HG03439 (cell line): Measurements from ENCODE around the gene ME1.
A peak's percentile ranks its signal among the peaks of the same experiment; 100 is the strongest.

ENCODE experiments used
- ATAC-seq: cut with Tn5 transposase; IDR thresholded peaks from one replicate; pipeline ENCODE4 v1.9.1; 2021; ENCODE audit warnings: mild to moderate bottlenecking, moderate library complexity; ENCODE audit not compliant: unreplicated experiment

ME1 gene

GRCh38 chr6:83433177-83433576 lies 2.3 kb upstream of the ME1 start:
- no peak for ATAC-seq

DNA sequence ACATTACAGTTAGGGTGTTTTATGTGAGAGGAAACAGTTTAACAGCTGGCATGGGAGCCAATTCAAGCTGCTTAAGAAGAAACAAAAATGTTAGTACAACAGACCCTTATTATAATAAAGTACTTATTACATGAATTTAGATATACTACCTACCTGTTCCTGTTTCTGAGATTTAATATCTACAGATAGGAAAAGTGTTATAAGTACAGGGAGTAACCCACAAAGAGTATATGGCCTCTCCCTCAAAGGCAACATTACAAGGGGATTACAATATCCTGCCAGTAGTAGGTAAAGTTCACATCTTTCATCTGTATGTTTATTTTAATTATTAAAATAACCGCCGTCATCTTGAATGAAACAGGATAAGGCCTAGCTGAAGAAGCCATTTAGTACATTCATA lies 1.8 kb upstream of the ME1 start:
- ATAC-seq: no peak

- no peak for ATAC-seq
Observed at GRCh38 chr6:83431545-83432155, 799 bp upstream of the ME1 start.

DNA sequence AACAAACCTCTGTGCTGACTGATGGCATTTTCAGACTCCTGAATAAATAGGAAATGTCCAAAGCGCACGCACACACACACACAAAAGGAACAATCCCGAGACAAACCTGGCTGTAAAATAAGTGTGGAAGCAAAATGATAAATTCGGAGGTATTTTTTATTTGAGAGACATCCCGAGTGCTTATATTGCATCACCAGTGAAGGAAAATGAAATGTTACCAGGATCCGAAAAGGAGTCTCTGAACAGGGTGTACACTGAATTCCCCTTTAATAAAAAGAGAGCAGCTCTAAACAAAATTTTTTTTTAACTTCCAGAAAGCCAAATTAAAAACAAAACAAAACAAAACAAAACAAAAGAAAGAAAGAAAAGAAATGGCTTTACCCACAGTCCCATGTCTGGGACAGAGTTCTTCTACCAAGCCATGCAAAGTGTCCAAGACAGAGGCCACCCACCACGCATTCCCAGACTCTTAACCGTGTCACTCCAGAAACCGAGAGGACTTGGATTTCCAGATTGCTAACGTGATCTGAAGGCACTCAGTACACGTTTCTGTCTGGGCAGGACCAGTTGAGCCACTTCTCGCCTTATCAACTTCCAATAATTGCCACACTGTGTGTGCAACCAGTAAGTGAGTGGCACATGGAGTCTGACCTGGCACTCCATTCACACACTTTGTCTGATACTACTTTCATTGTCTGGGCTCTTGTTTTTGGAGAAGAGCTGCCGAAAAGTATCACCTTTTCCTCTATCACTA lies 817 bp downstream of the ME1 start:
- ATAC-seq: peak; percentile 8

DNA sequence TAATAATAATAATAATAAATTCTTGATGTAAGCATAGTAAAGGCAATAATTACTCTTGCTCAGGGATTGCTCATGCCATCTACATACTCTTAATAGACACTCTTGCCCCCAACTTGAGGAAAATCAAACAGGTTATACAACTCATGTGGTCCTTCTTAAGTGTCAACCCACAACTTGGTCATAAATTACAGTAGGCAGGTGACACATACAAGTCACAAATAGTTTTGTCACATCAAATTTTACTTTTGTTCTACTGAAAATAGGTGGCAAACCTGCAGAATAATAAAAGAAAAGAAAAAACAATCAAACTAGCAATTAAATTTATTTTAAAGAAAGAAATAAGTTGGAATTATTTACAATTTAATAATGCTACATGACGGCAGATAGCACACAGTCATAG lies 1.6 kb downstream of the ME1 start:
- no peak for ATAC-seq

DNA sequence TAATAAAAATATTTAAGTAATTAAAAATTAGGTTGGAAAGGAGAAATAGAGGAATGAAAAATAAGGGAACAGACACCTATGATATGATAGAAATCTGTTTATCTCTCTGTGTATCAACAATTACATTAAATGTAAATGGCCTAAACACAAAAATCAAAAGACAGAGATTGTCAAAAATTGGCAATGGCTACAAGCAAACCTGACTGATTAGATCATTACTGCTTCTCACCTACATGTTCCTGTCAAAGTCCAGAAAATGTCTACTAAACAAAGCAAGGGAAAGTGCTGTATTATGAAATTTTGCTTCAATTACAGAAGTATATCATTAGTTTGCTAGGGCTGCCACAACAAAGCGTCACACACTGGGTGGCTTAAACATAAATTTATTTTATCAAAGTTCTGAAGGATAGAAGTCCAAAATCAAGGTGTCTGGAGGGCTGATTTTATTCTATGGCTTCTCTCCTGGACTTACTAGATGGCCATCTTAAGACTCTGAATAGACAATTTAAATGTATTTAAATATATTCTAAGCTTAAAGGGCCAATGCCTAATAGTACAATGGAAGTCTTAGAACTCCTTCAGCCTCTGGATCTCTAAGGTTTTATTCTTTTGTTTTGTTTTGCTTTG lies 6.3 kb downstream of the ME1 start:
- no peak for ATAC-seq

GRCh38 chr6:83417880-83418663 lies 12.8 kb downstream of the ME1 start:
- ATAC-seq: no peak

DNA sequence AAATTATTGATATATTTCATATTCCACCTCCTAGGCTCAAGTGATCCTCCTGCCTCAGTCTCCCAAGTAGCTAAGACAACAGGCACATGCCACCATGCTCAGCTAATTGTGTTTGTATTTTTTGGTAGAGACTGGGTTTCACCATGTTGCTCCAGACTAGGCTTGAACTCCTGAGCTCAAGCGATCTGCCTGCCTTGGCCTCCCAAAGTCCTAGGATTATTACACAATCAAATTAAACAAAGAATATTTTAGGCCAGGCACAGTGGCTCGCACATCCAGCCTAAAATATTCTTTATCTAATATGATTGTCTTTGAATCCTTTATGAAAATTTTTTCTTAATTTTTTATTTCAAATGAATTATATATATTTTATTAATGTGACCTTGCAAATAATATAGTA lies 17.8 kb downstream of the ME1 start:
- no peak for ATAC-seq

DNA sequence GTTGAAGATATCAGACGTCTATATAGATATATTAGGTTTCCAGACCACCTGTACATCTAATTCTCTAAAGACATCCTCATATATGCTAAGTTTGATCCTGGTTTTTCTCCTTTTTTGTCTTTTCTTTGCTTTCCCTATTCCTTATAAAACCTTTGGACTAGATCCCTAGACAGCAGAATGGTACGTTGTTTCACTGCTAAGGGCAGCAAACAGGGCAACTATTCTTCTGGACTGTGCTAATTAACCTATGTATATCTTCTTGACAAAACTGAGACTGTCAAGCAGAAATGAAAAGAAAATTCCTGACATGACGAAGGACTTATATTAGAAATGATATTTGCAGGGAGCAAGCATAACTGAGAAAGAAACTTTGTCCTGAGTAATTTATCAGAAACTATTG lies 19.1 kb downstream of the ME1 start:
- ATAC-seq: no peak

GRCh38 chr6:83403191-83403590 lies 27.7 kb downstream of the ME1 start:
- no peak for ATAC-seq

GRCh38 chr6:83389606-83390005 lies 41.2 kb downstream of the ME1 start:
- no peak for ATAC-seq

DNA sequence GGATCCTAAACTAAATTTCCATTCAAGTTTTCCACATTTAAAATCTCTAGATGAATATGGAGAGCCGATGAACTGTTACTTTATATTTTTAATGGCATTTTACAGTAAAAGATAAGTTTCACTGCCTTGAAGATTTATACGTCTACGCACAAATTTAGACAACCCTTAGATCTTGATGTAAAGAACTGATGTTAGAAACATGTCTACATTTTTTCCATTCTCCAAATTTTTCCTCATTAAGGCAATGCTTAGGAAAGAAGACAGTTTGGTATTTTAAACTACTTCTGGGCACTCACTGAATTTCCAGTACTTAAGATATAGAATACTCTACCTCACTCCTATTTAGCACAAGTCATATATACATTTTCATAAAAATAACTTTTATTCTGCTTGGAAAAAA lies 45.4 kb downstream of the ME1 start:
- no peak for ATAC-seq

GRCh38 chr6:83384751-83385150 lies 46.1 kb downstream of the ME1 start:
- ATAC-seq: no peak

- ATAC-seq: no peak
Observed at GRCh38 chr6:83381949-83382348, 48.9 kb downstream of the ME1 start.

DNA sequence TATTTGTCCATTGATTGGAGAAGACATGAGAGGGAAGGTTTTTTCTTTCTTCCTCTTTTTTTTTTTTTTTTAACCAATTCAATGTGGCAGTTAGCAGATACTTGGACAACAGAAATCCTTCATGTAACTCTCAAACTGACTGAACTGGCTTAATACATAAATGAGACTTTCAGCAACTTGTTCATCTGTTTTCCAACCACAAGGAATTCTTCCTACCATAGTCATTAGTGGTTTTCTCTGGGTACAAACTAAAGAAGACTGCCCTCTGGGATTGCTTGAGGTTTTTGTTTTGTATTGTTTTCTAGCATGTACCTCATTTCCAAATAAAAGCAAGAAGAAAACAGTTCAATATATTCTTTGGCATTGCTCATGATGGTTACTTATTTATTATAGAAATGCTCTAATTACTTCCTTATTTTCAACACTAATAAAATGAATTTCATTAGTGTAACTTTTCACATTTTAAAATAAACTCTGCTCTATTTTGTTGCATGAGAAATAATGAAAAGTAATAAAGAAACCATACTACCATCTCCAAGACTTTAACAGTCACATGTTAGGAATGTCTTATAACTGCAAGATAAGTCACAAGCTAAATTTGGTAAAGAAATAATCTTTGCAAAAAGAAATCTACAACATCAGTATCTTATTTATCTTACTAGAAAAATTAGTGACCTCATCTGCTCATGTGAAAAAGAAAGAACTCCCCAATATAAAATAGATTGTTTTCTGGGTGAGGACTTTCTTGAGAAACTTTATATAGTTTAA lies 52.0 kb downstream of the ME1 start:
- ATAC-seq: no peak

DNA sequence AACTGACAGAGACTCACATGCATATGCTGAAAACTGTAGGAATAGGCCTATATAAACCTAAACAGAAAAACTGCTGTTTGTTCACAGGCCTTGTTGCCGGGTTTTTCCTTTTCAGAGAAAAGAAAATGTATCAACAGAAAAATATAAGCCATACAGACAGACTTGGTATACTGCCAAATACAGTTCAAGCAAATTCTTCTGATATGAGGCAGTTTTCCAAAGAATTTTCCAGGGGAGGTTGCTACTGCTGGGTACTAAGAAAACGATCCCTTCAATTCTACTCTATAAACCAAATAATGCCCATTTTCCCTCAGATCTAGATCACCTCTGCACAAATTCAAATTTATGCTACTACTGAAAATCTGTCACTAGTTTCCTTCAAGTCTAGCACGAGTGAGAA lies 59.4 kb downstream of the ME1 start:
- ATAC-seq: no peak

- ATAC-seq: no peak
Observed at GRCh38 chr6:83370567-83370966, 60.3 kb downstream of the ME1 start.

DNA sequence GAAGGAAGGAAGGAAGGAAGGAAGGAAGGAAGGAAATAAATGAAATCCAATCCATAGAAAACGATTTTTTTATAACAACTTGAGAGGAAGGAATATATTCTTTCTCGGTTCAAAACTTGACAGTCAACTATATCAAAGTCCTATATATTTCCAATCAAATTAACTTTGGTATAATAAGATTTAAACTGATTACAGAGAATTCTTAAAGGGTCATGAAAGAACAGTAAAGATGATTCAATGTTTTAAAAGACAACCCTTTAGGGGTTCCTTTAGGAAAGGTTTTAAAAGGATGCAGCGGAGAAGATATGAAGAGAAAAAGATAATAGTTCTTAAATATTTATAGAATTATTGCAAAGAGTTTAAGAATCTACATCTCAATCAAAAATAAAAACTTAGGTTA lies 61.2 kb downstream of the ME1 start:
- ATAC-seq: no peak

GRCh38 chr6:83368577-83368976 lies 62.3 kb downstream of the ME1 start:
- ATAC-seq: no peak

DNA sequence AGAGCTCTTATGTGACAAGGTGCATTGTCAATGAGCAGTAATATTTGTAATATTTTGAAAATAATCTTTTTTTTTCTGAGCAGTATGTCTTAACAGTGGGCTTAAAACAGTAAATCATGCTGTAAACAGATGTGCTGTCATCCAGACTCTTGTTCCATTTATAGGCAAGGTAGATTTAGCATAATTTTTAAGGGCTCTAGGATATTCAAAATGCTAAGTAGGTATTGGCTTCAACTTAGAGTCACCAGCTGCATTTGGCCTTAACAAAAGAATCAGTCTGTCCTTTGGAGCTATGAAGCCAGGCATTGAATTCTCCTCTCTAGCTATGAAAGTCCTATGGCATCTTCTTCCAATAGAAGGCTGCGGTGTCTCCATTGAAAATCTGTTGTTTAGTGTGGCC lies 63.7 kb downstream of the ME1 start:
- no peak for ATAC-seq

DNA sequence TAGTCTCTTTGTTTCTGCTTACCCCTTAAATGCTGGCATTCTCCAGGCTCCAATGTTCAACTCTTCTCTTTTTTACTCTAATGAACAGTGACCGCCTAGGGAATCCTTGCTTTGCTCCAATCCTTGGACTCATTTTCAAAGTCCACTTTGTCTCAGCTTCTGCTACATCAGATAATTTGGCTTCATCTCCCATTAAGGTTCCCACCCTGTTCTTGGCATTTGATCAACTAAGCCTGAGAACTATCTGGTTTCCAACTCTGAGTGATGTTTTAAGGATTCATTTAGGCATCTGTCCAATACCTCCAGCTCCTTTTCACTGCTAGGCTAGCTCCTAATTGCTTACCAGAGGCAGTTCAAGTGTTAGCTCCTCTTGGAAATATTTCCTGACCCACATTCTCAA lies 64.9 kb downstream of the ME1 start:
- ATAC-seq: no peak
